HCT116 (cell line): ENCODE data around the gene TJP3. TPM values are rescaled to one million over a fixed set of nuclear protein-coding genes. Genes with fewer than 3 reads are reported as not detected.

ENCODE experiments used
- ATAC-seq: fragments of 200-7000 bp; cut with Tn5 transposase; 2 replicates; pipeline ENCODE4 v1.9.1; 2020; ENCODE audit warnings: mild to moderate bottlenecking, moderate library complexity
- BruUV-seq: library from RNA; stranded (reverse); fragments of 400-500 nt; replicated peaks from 2 replicates; lab custom pipeline; 2021; lab: Mats Ljungman, UMichigan
- CTCF ChIA-PET: fragments of 300-600 bp; sonication (Branson Sonifier 250); formaldehyde crosslinking; loops from one replicate; lab custom pipeline; 2021; ENCODE audit warnings: antibody characterized with exemption; lab: Charles Lee
- POLR2A ChIA-PET: fragments of 300-600, 350-600 bp; sonication (Branson Sonifier 250); formaldehyde crosslinking; loops from one replicate; lab custom pipeline; 2021; ENCODE audit warnings: antibody characterized with exemption; lab: Charles Lee
- RAD21 ChIA-PET, 2 experiments: fragments of 300-600 bp; sonication (Branson Sonifier 250); formaldehyde crosslinking; loops; one replicate each; lab custom pipeline; 2023; ENCODE audit warnings: low total read pairs in 2 of 2; ENCODE audit not compliant: uncharacterized antibody in 2 of 2, unreplicated experiment in 2 of 2, low non-redundant PET in 1 of 2; lab: Charles Lee
- DNase-seq: peaks from one replicate; pipeline ENCODE4 v3.0.0-alpha.2; 2010; ENCODE audit warnings: low read depth, low spot score
- H2AFZ ChIP-seq: fragments of 200-600 bp; shearing (Covaris generic), sonication (generic); 2 replicates; pipeline ENCODE4 v1.6.1; 2017; ENCODE audit warnings: low read depth, mixed run types, mixed read lengths, antibody characterized with exemption, low read length; ENCODE audit not compliant: poor library complexity, severe bottlenecking
- H3K27ac ChIP-seq: 2 replicates; pipeline ENCODE4 v1.5.1; 2012; ENCODE audit warnings: low read depth, low read length
- H3K27me3 ChIP-seq: fragments of 200-600 bp; sonication (generic); 2 replicates; pipeline ENCODE4 v1.6.1; 2016; ENCODE audit warnings: mixed run types, low read length, mixed read lengths; ENCODE audit not compliant: insufficient read depth
- H3K36me3 ChIP-seq, 2 experiments: fragments of 200-500 bp in 1 of 2; fragments of 200-600 bp in 1 of 2; sonication (Bioruptor generic) in 1 of 2; sonication (generic) in 1 of 2; 2 replicates each; pipeline versions ENCODE4 v1.5.1 to v1.6.1; 2014 to 2016; ENCODE audit warnings: low read length in 2 of 2, inconsistent platforms in 1 of 2, mixed read lengths in 1 of 2, mixed run types in 1 of 2; ENCODE audit not compliant: insufficient read depth in 2 of 2, control insufficient read depth in 1 of 2
- H3K4me1 ChIP-seq, 2 experiments: fragments of 200-600 bp in 1 of 2; sonication (generic) in 1 of 2; 2 replicates each; pipeline versions ENCODE4 v1.5.1 to v1.6.1; 2012 to 2017; ENCODE audit warnings: low read length in 2 of 2, inconsistent platforms in 1 of 2, mild to moderate bottlenecking in 1 of 2, mixed read lengths in 1 of 2, mixed run types in 1 of 2, moderate library complexity in 1 of 2; ENCODE audit not compliant: insufficient read depth in 2 of 2, control insufficient read depth in 1 of 2
- H3K4me2 ChIP-seq: fragments of 200-600 bp; sonication (generic); 2 replicates; pipeline ENCODE4 v1.6.1; 2017; ENCODE audit warnings: mixed run types, low read length, mixed read lengths
- H3K4me3 ChIP-seq, 2 experiments: fragments of 200-600 bp in 1 of 2; sonication (generic) in 1 of 2; replicated peaks in 1 of 2; 2 replicates each; pipeline ENCODE4 v1.5.1; 2011 to 2016; ENCODE audit warnings: low read length in 2 of 2, control low read depth in 1 of 2, low read depth in 1 of 2, mild to moderate bottlenecking in 1 of 2, mixed read lengths in 1 of 2, mixed run types in 1 of 2
- H3K79me2 ChIP-seq: fragments of 200-600 bp; sonication (generic); 2 replicates; pipeline ENCODE4 v1.6.1; 2017; ENCODE audit warnings: mild to moderate bottlenecking, mixed run types, low read length, moderate library complexity, mixed read lengths; ENCODE audit not compliant: insufficient read depth
- H3K9ac ChIP-seq: fragments of 200-600 bp; sonication (generic); 2 replicates; pipeline ENCODE4 v1.6.1; 2016; ENCODE audit warnings: low read length, mixed read lengths
- H3K9me2 ChIP-seq: fragments of 200-600 bp; sonication (generic), shearing (Covaris generic); 2 replicates; pipeline ENCODE4 v1.6.1; 2017; ENCODE audit warnings: mixed run types, mild to moderate bottlenecking, moderate library complexity; ENCODE audit not compliant: insufficient read depth
- H3K9me3 ChIP-seq, 2 experiments: fragments of 200-500 bp in 1 of 2; fragments of 200-600 bp in 1 of 2; sonication (Bioruptor generic) in 1 of 2; sonication (generic) in 1 of 2; 2 replicates each; pipeline ENCODE4 v1.6.1; 2014 to 2017; ENCODE audit warnings: low read length in 2 of 2, mixed read lengths in 2 of 2, inconsistent platforms in 1 of 2, low read depth in 1 of 2, mild to moderate bottlenecking in 1 of 2, mixed run types in 1 of 2, moderate library complexity in 1 of 2; ENCODE audit not compliant: control insufficient read depth in 1 of 2, insufficient read depth in 1 of 2
- H4K20me1 ChIP-seq: fragments of 200-600 bp; sonication (generic), shearing (Covaris generic); 2 replicates; pipeline ENCODE4 v1.6.1; 2017; ENCODE audit warnings: mixed run types, mild to moderate bottlenecking, moderate library complexity; ENCODE audit not compliant: insufficient read depth
- CEBPB ChIP-seq: IDR thresholded peaks from 2 replicates; pipeline ENCODE4 v1.6.1; 2012; ENCODE audit warnings: low read depth
- POLR2A ChIP-seq: IDR thresholded peaks from 2 replicates; pipeline ENCODE4 v1.7.0; 2011; ENCODE audit warnings: borderline replicate concordance; ENCODE audit not compliant: insufficient read depth, insufficient read length; ENCODE audit errors: extremely low read depth
- POLR2AphosphoS5 ChIP-seq: IDR thresholded peaks from 2 replicates; pipeline ENCODE4 v1.6.1; 2011; ENCODE audit warnings: mild to moderate bottlenecking, low read depth, low read length, moderate library complexity
- TCF7L2 ChIP-seq: IDR thresholded peaks from 2 replicates; pipeline ENCODE4 v1.7.0; 2011; ENCODE audit warnings: borderline replicate concordance, inconsistent platforms; ENCODE audit not compliant: insufficient read depth, insufficient read length; ENCODE audit errors: extremely low read depth
- YY1 ChIP-seq: IDR thresholded peaks from 2 replicates; pipeline ENCODE4 v1.6.1; 2011; ENCODE audit warnings: low read length, low read depth, moderate library complexity, mild to moderate bottlenecking; ENCODE audit not compliant: insufficient replicate concordance; ENCODE audit errors: extremely low read depth
- ZFX ChIP-seq: fragments of 450-650 bp; IDR thresholded peaks from 2 replicates; pipeline ENCODE4 v1.6.1; 2017
- ZNF274 ChIP-seq: fragments of 200-500 bp; sonication (Bioruptor generic); IDR thresholded peaks from 2 replicates; pipeline ENCODE4 v1.6.1; 2014; ENCODE audit warnings: mild to moderate bottlenecking, low read depth, low read length, inconsistent platforms
- intact Hi-C: fragments of 100-400 bp; cut with micrococcal nuclease; formaldehyde crosslinking; loops from 2 replicates; pipeline ENCODE4 v1.10.0; 2022
- total RNA-seq: library from RNA; stranded (reverse); gene quantifications from one replicate; pipeline ENCODE4 v1.2.1, GENCODE V29; 2021; ENCODE audit not compliant: unreplicated experiment
- TF ChIP-seq, protein P1 (sequence below): IDR thresholded peaks from 2 replicates; pipeline ENCODE4 v1.6.1; 2012

The TJP3 gene
- total RNA-seq, 1 experiment from 2014 or later, result 69.6 TPM

GRCh38 chr19:3762501-3763459 is 54.6 kb downstream of the TJP3 start, which contains the start of gene MRPL54:
MRPL54 (plus strand) TSS chr19:3762682; CDS start chr19:3762701, 19 bp downstream.
- RAD21 ChIA-PET, result interaction anchor here in 1 of 2 experiments (0.6 to 1.0 kb wide), 2 partner anchors 54 to 86 kb away, joined by 3 read pairs; no protein-coding TSS in a partner anchor
- Histone ChIP-seq H3K4me3 (peak within 1 kb of the TSS; percentile 77 to 99), H4K20me1 (no peaks in the 10 kb centered on the region), H2AFZ (peak within 1 kb of the TSS; percentile 62), H3K9me3 (no peaks in the 10 kb centered on the region), H3K79me2 (peaks cover 32% of the 10 kb centered on the region), H3K4me1 (peaks cover 6 to 14% of the 10 kb centered on the region in 2 experiments; a peak in 2 of 4 replicates), H3K27ac (peak within 1 kb of the TSS; percentile 93), H3K36me3 (peaks cover 2 to 14% of the 10 kb centered on the region in 2 experiments; a peak in 2 of 4 replicates), H3K4me2 (peak within 1 kb of the TSS; percentile 86), H3K9ac (peak within 1 kb of the TSS; percentile 85), H3K9me2 (no peaks in the 10 kb centered on the region), H3K27me3 (no peaks in the 10 kb centered on the region)
- ATAC-seq (peak; percentile 88), DNase-seq (peak; percentile 98)
- TF ChIP-seq, protein P1, sequence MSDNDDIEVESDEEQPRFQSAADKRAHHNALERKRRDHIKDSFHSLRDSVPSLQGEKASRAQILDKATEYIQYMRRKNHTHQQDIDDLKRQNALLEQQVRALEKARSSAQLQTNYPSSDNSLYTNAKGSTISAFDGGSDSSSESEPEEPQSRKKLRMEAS, result peak; percentile 75
- peak; percentile 67 for TF ChIP-seq POLR2A
- TF ChIP-seq TCF7L2, result peak; percentile 75
- TF ChIP-seq CEBPB, result no peak
- TF ChIP-seq ZNF274, result no peak
- TF ChIP-seq POLR2AphosphoS5, result peak; percentile 80
- TF ChIP-seq ZFX, result 0 out of 2 replicates have a peak, but pooled peaks have one; percentile 11
- peak; percentile 93 for TF ChIP-seq YY1
- POLR2A ChIA-PET, result interaction anchor here (0.8 to 2.2 kb wide), 18 partner anchors 10 to 487 kb away, joined by 3 to 10 read pairs (median 5); partner anchors contain the start of genes EEF2 and TJP3
- intact Hi-C loops, result loop anchor here (1.0 to 5.0 kb wide), 2 partner anchors 34 to 60 kb away; no protein-coding TSS in a partner anchor
- CTCF ChIA-PET, result interaction anchor here (0.6 to 2.4 kb wide), 13 partner anchors 16 to 446 kb away, joined by 3 to 20 read pairs (median 3); no protein-coding TSS in a partner anchor
- BruUV-seq, result TSS peak; percentile 96
